Bronchial epithelial cell (primary cell): Measurements from ENCODE around the gene NKAIN2. TPM values are rescaled to one million over a fixed set of nuclear protein-coding genes. Genes with fewer than 3 reads are reported as not detected.
"Not testable (repeated sequence)": the region's sequence is repeated elsewhere in the genome, so short reads cannot be mapped to it uniquely, and the experiment has no call there.

Source experiments
- DNase-seq: peaks from one replicate; pipeline ENCODE4 v3.0.0-alpha.2; 2010; ENCODE audit warnings: low read depth
- FAIRE-seq: peaks from 2 replicates; lab custom pipeline; 2011; peaks lifted over from hg19 to GRCh38; lab: Jason Lieb, UNC
- H3K27me3 ChIP-seq: 2 replicates; pipeline ENCODE4 v1.5.1; 2011; ENCODE audit warnings: low read length; ENCODE audit not compliant: control insufficient read depth, insufficient read depth
- H3K36me3 ChIP-seq: 2 replicates; pipeline ENCODE4 v1.5.1; 2011; ENCODE audit warnings: low read length; ENCODE audit not compliant: control insufficient read depth, insufficient read depth
- H3K4me3 ChIP-seq: 2 replicates; pipeline ENCODE4 v1.5.1; 2011; ENCODE audit warnings: mild to moderate bottlenecking, low read depth, low read length, control low read depth
- total RNA-seq: library from RNA; depleted of rRNA; stranded (reverse); fragments of >200 nt; gene quantifications from 2 replicates; pipeline ENCODE4 v1.2.1, GENCODE V29; 2014
- TF ChIP-seq, protein P1 (sequence below): IDR thresholded peaks from 2 replicates; pipeline ENCODE4 v1.5.1; 2011; ENCODE audit warnings: mild to moderate bottlenecking, moderate library complexity, low read length, control low read depth, inconsistent platforms; ENCODE audit not compliant: insufficient read depth, severe bottlenecking

NKAIN2 gene
- total RNA-seq, 1 donor from 2014 or later = under 0.01 TPM

DNA sequence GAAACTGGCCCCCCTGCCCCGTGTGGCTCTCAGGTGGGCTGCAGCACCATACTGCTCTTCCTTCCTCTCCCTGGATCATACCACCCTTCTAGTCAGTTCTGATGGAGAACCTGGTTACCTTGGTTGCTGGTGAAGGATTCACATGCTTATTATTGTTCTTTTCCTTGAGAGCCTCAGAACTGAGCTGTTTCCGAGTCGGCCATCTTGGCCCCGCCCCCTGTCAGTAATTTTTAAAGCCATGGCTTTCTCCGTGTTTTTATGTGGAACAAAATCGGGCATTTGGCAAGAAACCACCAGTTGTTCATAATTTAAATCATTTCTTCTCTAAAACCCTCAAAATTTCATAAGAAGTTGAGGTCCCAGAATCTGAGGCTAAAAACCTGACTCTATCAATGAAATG, 493.8 kb downstream of the NKAIN2 start:
- FAIRE-seq (no peak), DNase-seq (no peak)
- H3K4me3 ChIP-seq = no peak overlapping the region
- no peaks in the 10 kb centered on the region for H3K27me3 ChIP-seq
- TF ChIP-seq, protein P1, sequence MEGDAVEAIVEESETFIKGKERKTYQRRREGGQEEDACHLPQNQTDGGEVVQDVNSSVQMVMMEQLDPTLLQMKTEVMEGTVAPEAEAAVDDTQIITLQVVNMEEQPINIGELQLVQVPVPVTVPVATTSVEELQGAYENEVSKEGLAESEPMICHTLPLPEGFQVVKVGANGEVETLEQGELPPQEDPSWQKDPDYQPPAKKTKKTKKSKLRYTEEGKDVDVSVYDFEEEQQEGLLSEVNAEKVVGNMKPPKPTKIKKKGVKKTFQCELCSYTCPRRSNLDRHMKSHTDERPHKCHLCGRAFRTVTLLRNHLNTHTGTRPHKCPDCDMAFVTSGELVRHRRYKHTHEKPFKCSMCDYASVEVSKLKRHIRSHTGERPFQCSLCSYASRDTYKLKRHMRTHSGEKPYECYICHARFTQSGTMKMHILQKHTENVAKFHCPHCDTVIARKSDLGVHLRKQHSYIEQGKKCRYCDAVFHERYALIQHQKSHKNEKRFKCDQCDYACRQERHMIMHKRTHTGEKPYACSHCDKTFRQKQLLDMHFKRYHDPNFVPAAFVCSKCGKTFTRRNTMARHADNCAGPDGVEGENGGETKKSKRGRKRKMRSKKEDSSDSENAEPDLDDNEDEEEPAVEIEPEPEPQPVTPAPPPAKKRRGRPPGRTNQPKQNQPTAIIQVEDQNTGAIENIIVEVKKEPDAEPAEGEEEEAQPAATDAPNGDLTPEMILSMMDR = no peak
- no peaks in the 10 kb centered on the region for H3K36me3 ChIP-seq

DNA sequence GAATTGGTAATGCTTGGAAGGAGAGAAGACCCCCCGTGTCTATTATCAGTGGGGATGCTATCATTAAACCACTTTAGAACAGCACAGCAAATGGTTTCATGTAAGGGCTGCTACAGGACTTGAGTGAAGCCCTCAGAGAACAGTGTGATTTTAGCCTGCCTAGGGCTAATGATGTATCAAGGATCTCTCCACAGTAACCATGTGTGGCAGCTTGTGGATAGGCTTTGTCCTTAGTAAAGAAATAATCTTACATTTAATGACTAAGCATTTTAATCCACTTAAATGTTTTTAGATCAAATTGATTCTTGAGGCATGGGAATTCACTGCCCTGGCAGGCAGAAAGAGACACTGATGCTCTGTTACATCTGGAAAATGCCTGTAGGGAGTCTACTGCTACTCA, 495.1 kb downstream of the NKAIN2 start:
- TF ChIP-seq, protein P1 = no peak
- no peak for DNase-seq
- FAIRE-seq = no peak
- Histone ChIP-seq H3K36me3 (no peaks in the 10 kb centered on the region), H3K4me3 (no peak overlapping the region), H3K27me3 (no peaks in the 10 kb centered on the region)

DNA sequence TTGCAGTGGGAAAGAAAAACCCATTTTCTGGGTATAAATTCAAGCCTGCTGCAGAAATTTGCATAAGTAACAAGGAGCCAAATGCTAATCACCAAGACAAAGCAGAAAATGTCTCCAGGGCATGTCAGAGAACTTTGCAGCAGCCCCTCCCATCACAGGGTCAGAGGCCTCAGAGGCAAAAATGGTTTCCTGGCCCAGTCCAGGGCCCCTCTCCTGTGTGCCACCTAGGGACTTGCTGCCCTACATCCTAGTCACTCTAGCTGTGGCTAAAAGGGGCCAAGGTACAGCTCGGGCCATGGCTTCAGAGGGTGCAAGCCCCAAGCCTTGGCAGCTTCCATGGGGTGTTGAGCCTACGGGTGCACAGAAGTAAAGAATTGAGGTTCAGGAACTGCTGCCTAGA, 497.2 kb downstream of the NKAIN2 start:
- not testable (repeated sequence) for DNase-seq, H3K27me3 ChIP-seq, H3K36me3 ChIP-seq, H3K4me3 ChIP-seq, FAIRE-seq

DNA sequence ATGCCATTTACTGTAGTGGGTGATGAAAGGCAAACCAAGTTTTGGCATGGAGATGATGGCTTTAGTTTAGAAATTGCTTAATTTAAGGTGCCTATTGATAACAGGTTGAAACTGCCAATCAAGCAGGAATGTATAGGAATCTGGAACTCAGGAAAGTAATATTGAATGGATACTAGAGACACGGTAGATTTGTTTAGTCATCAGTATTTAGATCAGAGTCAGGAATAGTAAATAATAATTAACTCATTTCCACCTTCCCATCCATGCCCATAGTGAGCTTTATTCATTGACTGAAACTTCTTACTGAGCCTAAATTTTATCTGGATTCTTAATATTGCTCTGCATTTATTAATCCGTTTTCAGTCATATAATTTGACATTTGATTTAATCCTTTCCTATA, 500.3 kb downstream of the NKAIN2 start:
- Histone ChIP-seq H3K4me3 (no peak overlapping the region), H3K27me3 (no peaks in the 10 kb centered on the region), H3K36me3 (no peaks in the 10 kb centered on the region)
- no peak for DNase-seq
- no peak for FAIRE-seq
- TF ChIP-seq, protein P1 = no peak

DNA sequence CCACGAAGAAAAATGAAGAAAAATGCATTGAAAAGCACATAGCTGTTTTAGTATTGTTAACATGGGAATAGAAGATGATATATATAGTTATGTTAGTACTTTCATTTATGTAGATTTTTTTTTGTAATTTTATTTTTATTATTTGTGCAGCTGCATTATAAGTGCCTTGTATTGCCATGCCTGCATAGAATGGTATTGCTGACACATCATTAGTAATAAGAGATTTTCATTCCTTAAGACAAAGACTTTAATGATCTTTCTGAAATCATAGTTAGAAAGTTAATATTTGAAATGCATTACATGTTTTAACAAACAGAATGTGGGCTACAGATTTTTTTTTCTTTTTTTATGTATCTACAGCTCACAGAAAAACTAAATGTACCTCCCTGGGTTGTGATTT, 506.5 kb downstream of the NKAIN2 start:
- DNase-seq (no peak), FAIRE-seq (no peak)
- H3K36me3 ChIP-seq = no peaks in the 10 kb centered on the region
- no peak overlapping the region for H3K4me3 ChIP-seq
- TF ChIP-seq, protein P1 = no peak
- no peaks in the 10 kb centered on the region for H3K27me3 ChIP-seq

DNA sequence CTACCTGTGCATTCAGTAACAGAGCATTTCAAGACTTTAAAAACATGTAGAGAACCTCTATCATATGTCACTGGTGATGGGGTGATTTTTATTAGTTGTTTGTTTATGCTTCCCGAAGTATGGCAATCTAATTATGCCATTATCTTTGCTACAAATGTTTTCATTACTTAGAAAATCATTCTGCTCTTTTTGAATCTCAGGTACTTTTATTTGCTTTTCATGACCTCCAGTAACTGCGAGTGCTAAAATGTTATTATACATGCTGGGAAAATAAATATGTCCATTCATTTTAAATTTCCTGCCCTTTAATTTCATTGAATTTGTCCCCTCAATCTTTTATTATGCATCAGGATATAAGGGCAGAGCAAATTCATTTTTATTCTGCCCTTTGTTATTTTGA, 515.7 kb downstream of the NKAIN2 start:
- Histone ChIP-seq H3K36me3 (no peaks in the 10 kb centered on the region), H3K4me3 (no peak overlapping the region), H3K27me3 (no peaks in the 10 kb centered on the region)
- no peak for FAIRE-seq
- TF ChIP-seq, protein P1 = no peak
- DNase-seq = no peak
